ENCODE data around the gene POLA1.

POLA1 gene

GRCh38 chrX:25011589-25012432, 318.1 kb downstream of the POLA1 start:
- DNase-seq = no peak

- DNase-seq = no peak
These were observed 318.7 kb downstream of the POLA1 start for GRCh38 chrX:25012433-25012735.

- DNase-seq = no peak
These were observed 319.3 kb downstream of the POLA1 start for GRCh38 chrX:25012793-25013631.

GRCh38 chrX:25013632-25014365, 320.1 kb downstream of the POLA1 start:
- DNase-seq = no peak

- DNase-seq = no peak
These were observed 320.7 kb downstream of the POLA1 start for GRCh38 chrX:25014366-25014838.

- DNase-seq = no peak
These were observed 322.0 kb downstream of the POLA1 start, which contains the start of gene ARX for GRCh38 chrX:25015486-25016360. ARX (minus strand) TSS chrX:25015965; CDS start chrX:25015737, 228 bp downstream.

GRCh38 chrX:25016361-25016671, 322.6 kb downstream of the POLA1 start:
- DNase-seq = no peak

- no peak for DNase-seq
These were observed 323.4 kb downstream of the POLA1 start for GRCh38 chrX:25016938-25017598.

- no peak for DNase-seq
These were observed 324.0 kb downstream of the POLA1 start for GRCh38 chrX:25017667-25018247.

GRCh38 chrX:25018682-25019081, 325.0 kb downstream of the POLA1 start:
- no peak for DNase-seq

GRCh38 chrX:25019707-25020390, 326.1 kb downstream of the POLA1 start:
- no peak for DNase-seq

- DNase-seq = no peak
These were observed 326.7 kb downstream of the POLA1 start for GRCh38 chrX:25020391-25020904.

GRCh38 chrX:25020905-25021449, 327.3 kb downstream of the POLA1 start:
- no peak for DNase-seq

- no peak for DNase-seq
These were observed 329.0 kb downstream of the POLA1 start for GRCh38 chrX:25022499-25023325.

- DNase-seq = no peak
These were observed 330.2 kb downstream of the POLA1 start for GRCh38 chrX:25023908-25024307.

- no peak for DNase-seq
These were observed 331.9 kb downstream of the POLA1 start for GRCh38 chrX:25025615-25026014.

GRCh38 chrX:25026576-25026975, 332.9 kb downstream of the POLA1 start:
- no peak for DNase-seq

- DNase-seq = no peak
These were observed 335.0 kb downstream of the POLA1 start for GRCh38 chrX:25028726-25029125.

GRCh38 chrX:25029288-25029825, 335.6 kb downstream of the POLA1 start:
- DNase-seq = no peak

Data from SHP77 treated with DMSO at 0.1 percent for 48 hours (cell line).